PC-9 (cell line): Measurements from ENCODE around the gene RPTOR. TPM values are rescaled to one million over a fixed set of nuclear protein-coding genes. Genes with fewer than 3 reads are reported as not detected.
"Not testable (repeated sequence)": the region's sequence is repeated elsewhere in the genome, so short reads cannot be mapped to it uniquely, and the experiment has no call there.

Experiments used
- BruUV-seq: library from RNA; stranded (reverse); fragments of 400-500 nt; replicated peaks from 2 replicates; lab custom pipeline; 2021; lab: Mats Ljungman, UMichigan
- CTCF ChIA-PET: fragments of 300-600 bp; sonication (Branson Sonifier 250); formaldehyde crosslinking; loops from one replicate; lab custom pipeline; 2022; ENCODE audit warnings: antibody characterized with exemption; lab: Charles Lee
- POLR2A ChIA-PET: fragments of 300-600 bp; sonication (Branson Sonifier 250); formaldehyde crosslinking; loops from one replicate; lab custom pipeline; 2022; ENCODE audit warnings: antibody characterized with exemption; ENCODE audit not compliant: unreplicated experiment; lab: Charles Lee
- DNase-seq, 2 experiments: peaks; one replicate each; pipeline versions ENCODE4 v3.0.0 to v3.0.0-alpha.2; 2015 to 2022; ENCODE audit warnings: mixed read lengths in 1 of 2
- H2AFZ ChIP-seq: fragments of 200-600 bp; sonication (generic); 2 replicates; pipeline ENCODE4 v1.8.1; 2017; ENCODE audit warnings: antibody characterized with exemption
- H3F3A ChIP-seq: fragments of 200-600 bp; sonication (generic); 2 replicates; pipeline ENCODE4 v1.8.1; 2017; ENCODE audit warnings: antibody characterized with exemption, mild to moderate bottlenecking, low read depth; ENCODE audit not compliant: insufficient read depth
- H3K27ac ChIP-seq: fragments of 200-600 bp; sonication (generic); 2 replicates; pipeline ENCODE4 v1.6.1; 2016; ENCODE audit warnings: mixed run types
- H3K27me3 ChIP-seq: fragments of 200-600 bp; sonication (generic); 2 replicates; pipeline ENCODE4 v1.6.1; 2016; ENCODE audit warnings: low read depth, mixed run types; ENCODE audit not compliant: insufficient read depth
- H3K36me3 ChIP-seq: fragments of 200-600 bp; sonication (generic); 2 replicates; pipeline ENCODE4 v1.6.1; 2016; ENCODE audit warnings: low read depth, mixed run types
- H3K4me1 ChIP-seq: fragments of 200-600 bp; sonication (generic); replicated peaks from 2 replicates; pipeline ENCODE4 v1.6.1; 2016; ENCODE audit warnings: mixed run types; ENCODE audit not compliant: insufficient read depth
- H3K4me2 ChIP-seq: fragments of 200-600 bp; sonication (generic); 2 replicates; pipeline ENCODE4 v1.6.1; 2017; ENCODE audit warnings: mixed run types
- H3K4me3 ChIP-seq: fragments of 200-600 bp; sonication (generic); 2 replicates; pipeline ENCODE4 v1.6.1; 2016; ENCODE audit warnings: mixed run types
- H3K79me2 ChIP-seq: fragments of 200-600 bp; sonication (generic); 2 replicates; pipeline ENCODE4 v1.6.1; 2017; ENCODE audit warnings: low read depth, mixed run types
- H3K9me2 ChIP-seq: fragments of 200-600 bp; sonication (generic); 2 replicates; pipeline ENCODE4 v1.8.1; 2017; ENCODE audit warnings: mild to moderate bottlenecking; ENCODE audit not compliant: insufficient read depth
- H3K9me3 ChIP-seq: fragments of 200-600 bp; sonication (generic); 2 replicates; pipeline ENCODE4 v1.8.1; 2016; ENCODE audit warnings: low read depth; ENCODE audit not compliant: insufficient read depth
- H4K20me1 ChIP-seq: fragments of 200-600 bp; sonication (generic); 2 replicates; pipeline ENCODE4 v1.8.1; 2017; ENCODE audit not compliant: insufficient read depth
- EZH2 ChIP-seq: fragments of 200-600 bp; sonication (generic); IDR thresholded peaks from 2 replicates; pipeline ENCODE4 v1.8.0; 2017; ENCODE audit warnings: antibody characterized with exemption, low read depth
- intact Hi-C: fragments of 100-400 bp; cut with micrococcal nuclease; formaldehyde crosslinking; loops from one replicate; pipeline ENCODE4 v1.10.0; 2022; ENCODE audit not compliant: unreplicated experiment
- total RNA-seq: library from RNA; stranded (reverse); gene quantifications from 2 replicates; pipeline ENCODE4 v1.2.3, GENCODE V29; 2021
- TF ChIP-seq, protein P1 (sequence below): fragments of 200-600 bp; sonication (generic); conservative IDR thresholded peaks from 2 replicates; pipeline ENCODE4 v1.6.1; 2017; ENCODE audit warnings: mixed run types, antibody characterized with exemption, mild to moderate bottlenecking, moderate library complexity

Gene RPTOR
- total RNA-seq, 1 experiment from 2014 or later: 50.8 TPM

DNA sequence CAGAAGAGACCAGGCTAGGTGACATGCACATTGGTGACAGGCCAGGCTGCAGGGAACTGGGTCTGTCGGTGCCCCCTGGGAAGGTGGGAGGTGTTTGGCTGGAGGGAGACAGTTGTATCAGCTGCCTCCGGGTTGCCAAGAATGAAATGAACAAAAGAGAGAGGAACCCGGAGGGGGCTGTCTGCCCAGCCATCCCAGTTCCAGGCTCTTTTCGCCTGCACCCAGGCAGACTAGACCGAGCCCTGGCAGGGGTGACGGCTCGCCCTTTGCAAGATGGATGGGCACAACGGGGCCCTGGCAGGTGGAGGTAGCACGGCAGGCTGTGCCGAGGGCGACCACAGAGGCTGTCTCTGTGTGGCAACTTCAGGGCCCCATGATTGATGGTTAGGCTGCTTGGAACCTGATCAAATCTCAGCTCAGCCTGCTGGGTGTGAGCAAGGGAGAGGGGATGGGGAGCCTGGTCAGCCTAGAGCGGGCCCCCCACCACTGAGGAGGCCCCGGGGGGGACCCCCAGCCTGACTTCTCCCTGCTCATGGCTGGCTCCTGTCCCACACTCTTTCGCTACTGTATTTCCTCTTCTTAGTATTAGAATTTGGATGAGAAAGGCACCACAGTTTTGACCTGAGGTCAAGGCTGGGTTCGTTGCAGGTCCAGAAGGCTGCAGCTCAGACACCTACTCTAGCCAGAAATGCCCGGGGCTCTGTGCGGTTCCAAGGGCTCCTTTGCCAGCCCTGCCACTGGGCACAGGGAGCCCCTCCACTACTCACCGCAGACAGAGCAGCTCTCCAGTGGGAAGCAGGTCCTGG, 328.1 kb downstream of the RPTOR start:
- Histone ChIP-seq H3K27me3 (no peaks in the 10 kb centered on the region), H3K27ac (no peak overlapping the region), H3K79me2 (no peaks in the 10 kb centered on the region), H3K4me2 (no peak overlapping the region), H3K4me1 (no peaks in the 10 kb centered on the region), H4K20me1 (no peaks in the 10 kb centered on the region), H3K36me3 (no peaks in the 10 kb centered on the region), H3K4me3 (no peak overlapping the region), H3K9me2 (no peaks in the 10 kb centered on the region), H2AFZ (no peak overlapping the region), H3F3A (no peaks in the 10 kb centered on the region), H3K9me3 (no peaks in the 10 kb centered on the region)
- intact Hi-C loops: no loop called here
- no peak for DNase-seq
- TF ChIP-seq, protein P1, sequence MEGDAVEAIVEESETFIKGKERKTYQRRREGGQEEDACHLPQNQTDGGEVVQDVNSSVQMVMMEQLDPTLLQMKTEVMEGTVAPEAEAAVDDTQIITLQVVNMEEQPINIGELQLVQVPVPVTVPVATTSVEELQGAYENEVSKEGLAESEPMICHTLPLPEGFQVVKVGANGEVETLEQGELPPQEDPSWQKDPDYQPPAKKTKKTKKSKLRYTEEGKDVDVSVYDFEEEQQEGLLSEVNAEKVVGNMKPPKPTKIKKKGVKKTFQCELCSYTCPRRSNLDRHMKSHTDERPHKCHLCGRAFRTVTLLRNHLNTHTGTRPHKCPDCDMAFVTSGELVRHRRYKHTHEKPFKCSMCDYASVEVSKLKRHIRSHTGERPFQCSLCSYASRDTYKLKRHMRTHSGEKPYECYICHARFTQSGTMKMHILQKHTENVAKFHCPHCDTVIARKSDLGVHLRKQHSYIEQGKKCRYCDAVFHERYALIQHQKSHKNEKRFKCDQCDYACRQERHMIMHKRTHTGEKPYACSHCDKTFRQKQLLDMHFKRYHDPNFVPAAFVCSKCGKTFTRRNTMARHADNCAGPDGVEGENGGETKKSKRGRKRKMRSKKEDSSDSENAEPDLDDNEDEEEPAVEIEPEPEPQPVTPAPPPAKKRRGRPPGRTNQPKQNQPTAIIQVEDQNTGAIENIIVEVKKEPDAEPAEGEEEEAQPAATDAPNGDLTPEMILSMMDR: no peak
- TF ChIP-seq EZH2: no peak
- POLR2A ChIA-PET: interaction anchor here (0.6 kb wide), 2 partner anchors 88 to 673 kb away, joined by 3 to 4 read pairs; no protein-coding TSS in a partner anchor
- no TSS peak for BruUV-seq
- CTCF ChIA-PET: no interaction called here

DNA sequence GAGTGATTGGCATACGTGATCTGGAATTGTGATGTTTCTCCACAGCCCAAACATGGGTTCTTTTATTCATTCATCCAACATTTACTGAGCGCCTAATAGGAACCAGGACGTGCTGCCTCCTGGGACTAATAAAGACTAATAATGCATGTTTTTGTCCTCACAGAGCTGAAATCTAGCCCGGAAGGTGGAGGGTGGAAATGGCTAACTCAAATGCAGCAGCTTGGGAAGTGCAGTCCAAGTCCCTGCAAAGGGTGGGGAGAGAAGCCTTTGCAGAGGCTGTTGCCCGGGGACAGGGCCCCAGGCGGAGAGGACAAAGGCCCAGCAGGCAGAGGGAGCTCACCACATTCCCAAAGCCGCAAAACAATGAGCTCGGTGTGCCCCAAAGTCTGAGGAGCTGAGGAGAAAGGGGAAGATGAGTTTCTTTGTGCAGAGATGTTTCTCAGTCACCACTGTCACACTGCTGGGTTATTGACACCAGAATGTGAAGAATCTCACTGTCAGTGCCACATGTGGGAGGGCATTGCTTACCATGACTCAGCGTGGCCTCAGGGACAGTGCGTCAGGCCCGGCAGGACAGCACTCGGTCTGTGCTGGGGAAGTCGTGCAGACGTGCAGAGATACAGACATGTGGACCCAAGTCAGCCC, 328.8 kb downstream of the RPTOR start:
- H3K9me2 ChIP-seq: no peaks in the 10 kb centered on the region
- no peaks in the 10 kb centered on the region for H3K79me2 ChIP-seq
- H3K36me3 ChIP-seq: no peaks in the 10 kb centered on the region
- no peak overlapping the region for H3K4me2 ChIP-seq
- TF ChIP-seq, protein P1: no peak
- TF ChIP-seq EZH2: no peak
- H4K20me1 ChIP-seq: no peaks in the 10 kb centered on the region
- H2AFZ ChIP-seq: no peak overlapping the region
- intact Hi-C loops: no loop called here
- H3F3A ChIP-seq: no peaks in the 10 kb centered on the region
- BruUV-seq: no TSS peak
- no peaks in the 10 kb centered on the region for H3K9me3 ChIP-seq
- no peak overlapping the region for H3K27ac ChIP-seq
- no peaks in the 10 kb centered on the region for H3K4me1 ChIP-seq
- no peak overlapping the region for H3K4me3 ChIP-seq
- no peaks in the 10 kb centered on the region for H3K27me3 ChIP-seq
- CTCF ChIA-PET: no interaction called here
- POLR2A ChIA-PET: interaction anchor here (0.6 kb wide), 2 partner anchors 89 to 674 kb away, joined by 3 to 4 read pairs; no protein-coding TSS in a partner anchor
- peak in 1 of 2 experiments; percentile 66 for DNase-seq

GRCh38 chr17:80874866-80875445, 330.3 kb downstream of the RPTOR start:
- POLR2A ChIA-PET: no interaction called here
- DNase-seq: no peak
- Histone ChIP-seq H3K4me1 (no peaks in the 10 kb centered on the region), H3F3A (no peaks in the 10 kb centered on the region), H3K36me3 (no peaks in the 10 kb centered on the region), H3K79me2 (no peaks in the 10 kb centered on the region), H3K9me3 (no peaks in the 10 kb centered on the region), H4K20me1 (no peaks in the 10 kb centered on the region), H2AFZ (no peak overlapping the region), H3K4me3 (no peak overlapping the region), H3K27ac (no peak overlapping the region), H3K27me3 (no peaks in the 10 kb centered on the region), H3K9me2 (no peaks in the 10 kb centered on the region), H3K4me2 (no peak overlapping the region)
- no TSS peak for BruUV-seq
- CTCF ChIA-PET: no interaction called here
- intact Hi-C loops: no loop called here
- no peak for TF ChIP-seq EZH2
- TF ChIP-seq, protein P1: no peak

DNA sequence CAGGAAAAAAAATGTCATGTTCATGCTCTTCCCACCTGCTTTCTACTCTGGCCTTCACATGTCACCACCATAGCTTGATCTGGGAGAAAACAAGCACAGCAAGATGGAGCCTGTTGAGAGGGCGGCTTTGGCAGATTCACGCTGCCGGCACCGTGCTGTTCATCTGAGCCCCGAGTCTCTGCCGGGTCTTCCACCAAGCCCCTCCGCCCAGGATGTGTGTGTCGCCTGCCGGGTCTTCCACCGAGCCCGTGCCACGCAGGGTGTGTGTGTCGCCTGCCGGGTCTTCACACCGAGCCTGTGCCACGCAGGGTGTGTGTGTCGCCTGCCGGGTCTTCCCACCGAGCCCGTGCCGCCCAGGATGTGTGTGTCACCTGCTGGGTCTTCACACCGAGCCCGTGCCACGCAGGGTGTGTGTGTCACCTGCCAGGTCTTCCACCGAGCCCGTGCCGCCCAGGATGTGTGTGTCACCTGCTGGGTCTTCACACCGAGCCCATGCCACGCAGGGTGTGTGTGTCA, 330.9 kb downstream of the RPTOR start:
- H3K36me3 ChIP-seq, BruUV-seq, H3F3A ChIP-seq, H3K9me3 ChIP-seq, H3K27me3 ChIP-seq, H4K20me1 ChIP-seq, intact Hi-C loops, H3K9me2 ChIP-seq, H3K4me3 ChIP-seq, H3K4me2 ChIP-seq, POLR2A ChIA-PET, CTCF ChIA-PET, DNase-seq, H3K4me1 ChIP-seq, H3K79me2 ChIP-seq, H2AFZ ChIP-seq, H3K27ac ChIP-seq: not testable (repeated sequence)
